HG03095 (cell line): ENCODE measurements around the gene MON2.
"Not testable (repeated sequence)": the region's sequence is repeated elsewhere in the genome, so short reads cannot be mapped to it uniquely, and the experiment has no call there.

Experiments used
- ATAC-seq: cut with Tn5 transposase; IDR thresholded peaks from one replicate; pipeline ENCODE4 v1.9.1; 2021; ENCODE audit warnings: moderate library complexity; ENCODE audit not compliant: unreplicated experiment

The MON2 gene

GRCh38 chr12:62542814-62543213, 76.2 kb downstream of the MON2 start:
- no peak for ATAC-seq

- ATAC-seq = no peak
Measured at GRCh38 chr12:62543324-62543723, 76.7 kb downstream of the MON2 start.

GRCh38 chr12:62543741-62544140, 77.1 kb downstream of the MON2 start:
- ATAC-seq = no peak

GRCh38 chr12:62552906-62553556, 86.4 kb downstream of the MON2 start:
- no peak for ATAC-seq

- ATAC-seq = not testable (repeated sequence)
Measured at GRCh38 chr12:62559366-62559765, 92.7 kb downstream of the MON2 start.

- no peak for ATAC-seq
Measured at GRCh38 chr12:62562846-62563245, 96.2 kb downstream of the MON2 start.

- ATAC-seq = no peak
Measured at GRCh38 chr12:62575036-62575435, 108.4 kb downstream of the MON2 start.

- no peak for ATAC-seq
Measured at GRCh38 chr12:62576503-62576902, 109.9 kb downstream of the MON2 start.

GRCh38 chr12:62578726-62579125, 112.1 kb downstream of the MON2 start:
- ATAC-seq = no peak

GRCh38 chr12:62581288-62582064, 114.8 kb downstream of the MON2 start:
- no peak for ATAC-seq

GRCh38 chr12:62582065-62582366, 115.4 kb downstream of the MON2 start:
- ATAC-seq = no peak

- no peak for ATAC-seq
Measured at GRCh38 chr12:62584619-62585018, 118.0 kb downstream of the MON2 start.

GRCh38 chr12:62586850-62587249, 120.2 kb downstream of the MON2 start:
- ATAC-seq = no peak

- no peak for ATAC-seq
Measured at GRCh38 chr12:62588916-62589315, 122.3 kb downstream of the MON2 start.

GRCh38 chr12:62597253-62597652, 130.6 kb downstream of the MON2 start:
- ATAC-seq = no peak

- no peak for ATAC-seq
Measured at GRCh38 chr12:62598846-62599245, 132.2 kb downstream of the MON2 start.

GRCh38 chr12:62599854-62600437, 133.3 kb downstream of the MON2 start:
- no peak for ATAC-seq

- no peak for ATAC-seq
Measured at GRCh38 chr12:62601765-62602164, 135.1 kb downstream of the MON2 start.

- peak; percentile 66 for ATAC-seq
Measured at GRCh38 chr12:62602255-62603060, 135.8 kb downstream of the MON2 start.

GRCh38 chr12:62603061-62603810, 136.6 kb downstream of the MON2 start:
- peak; percentile 62 for ATAC-seq

GRCh38 chr12:62603811-62604098, 137.1 kb downstream of the MON2 start:
- no peak for ATAC-seq
